Measurements from ENCODE around the gene RNF144B. TPM values are rescaled to one million over a fixed set of nuclear protein-coding genes. Genes with fewer than 3 reads are reported as not detected.

RNF144B gene
- total RNA-seq, 2 experiments from 2014 or later = 1.3 to 1.7 TPM

GRCh38 chr6:18469536-18469935 lies 82.4 kb downstream of the RNF144B start:
- DNase-seq = no peak
- no peaks in the 10 kb centered on the region for H3K9me3 Mint-ChIP-seq
- CTCF ChIA-PET = no interaction called here
- no peaks in the 10 kb centered on the region for H3K36me3 Mint-ChIP-seq (ENCODE audit: low read depth)
- no peaks in the 10 kb centered on the region for H3K27me3 Mint-ChIP-seq
- no peak overlapping the region for H3K27ac Mint-ChIP-seq
- H3K4me1 Mint-ChIP-seq = no peaks in the 10 kb centered on the region
- POLR2A ChIA-PET = no interaction called here
- H3K4me3 Mint-ChIP-seq = no peak overlapping the region

GRCh38 chr6:18471232-18471964 lies 84.2 kb downstream of the RNF144B start:
- Mint-ChIP-seq H3K27me3 (peaks cover 2% of the 10 kb centered on the region), H3K9me3 (no peaks in the 10 kb centered on the region), H3K36me3 (ENCODE audit: low read depth) (no peaks in the 10 kb centered on the region), H3K27ac (no peak overlapping the region), H3K4me1 (no peaks in the 10 kb centered on the region), H3K4me3 (no peak overlapping the region)
- no peak for DNase-seq
- ChIA-PET CTCF (interaction anchor here (0.8 kb wide), 1 partner anchor 9 kb away, joined by 3 read pairs; no protein-coding TSS in a partner anchor), POLR2A (no interaction called here)

- no peaks in the 10 kb centered on the region for H3K36me3 Mint-ChIP-seq (ENCODE audit: low read depth)
- peaks cover 4% of the 10 kb centered on the region for H3K27me3 Mint-ChIP-seq
- no peak overlapping the region for H3K4me3 Mint-ChIP-seq
- POLR2A ChIA-PET = no interaction called here
- no peaks in the 10 kb centered on the region for H3K9me3 Mint-ChIP-seq
- H3K4me1 Mint-ChIP-seq = peaks cover 3% of the 10 kb centered on the region
- H3K27ac Mint-ChIP-seq = no peak overlapping the region
- DNase-seq = no peak
- CTCF ChIA-PET = no interaction called here
Observed at GRCh38 chr6:18472941-18473340, 85.8 kb downstream of the RNF144B start.

- peaks cover 7% of the 10 kb centered on the region for H3K27me3 Mint-ChIP-seq
- CTCF ChIA-PET = interaction anchor here (0.6 kb wide), 1 partner anchor 159 kb away, joined by 4 read pairs; no protein-coding TSS in a partner anchor
- H3K9me3 Mint-ChIP-seq = no peaks in the 10 kb centered on the region
- no peaks in the 10 kb centered on the region for H3K36me3 Mint-ChIP-seq (ENCODE audit: low read depth)
- H3K4me3 Mint-ChIP-seq = no peak overlapping the region
- DNase-seq = no peak
- no peak overlapping the region for H3K27ac Mint-ChIP-seq
- POLR2A ChIA-PET = no interaction called here
- peaks cover 4% of the 10 kb centered on the region for H3K4me1 Mint-ChIP-seq
Observed at GRCh38 chr6:18473755-18474154, 86.6 kb downstream of the RNF144B start.

- POLR2A ChIA-PET = no interaction called here
- peaks cover 4% of the 10 kb centered on the region for H3K4me1 Mint-ChIP-seq
- CTCF ChIA-PET = interaction anchor here (0.6 kb wide), 1 partner anchor 92 kb away, joined by 3 read pairs; no protein-coding TSS in a partner anchor
- no peaks in the 10 kb centered on the region for H3K36me3 Mint-ChIP-seq (ENCODE audit: low read depth)
- H3K27me3 Mint-ChIP-seq = peaks cover 10% of the 10 kb centered on the region
- H3K9me3 Mint-ChIP-seq = no peaks in the 10 kb centered on the region
- no peak for DNase-seq
- no peak overlapping the region for H3K4me3 Mint-ChIP-seq
- no peak overlapping the region for H3K27ac Mint-ChIP-seq
Observed at GRCh38 chr6:18477301-18477941, 90.3 kb downstream of the RNF144B start.

- Mint-ChIP-seq H3K36me3 (ENCODE audit: low read depth) (no peaks in the 10 kb centered on the region), H3K4me1 (peaks cover 4% of the 10 kb centered on the region), H3K27me3 (peaks cover 15% of the 10 kb centered on the region), H3K27ac (no peak overlapping the region), H3K4me3 (no peak overlapping the region), H3K9me3 (no peaks in the 10 kb centered on the region)
- no peak for DNase-seq
- CTCF ChIA-PET = no interaction called here
- POLR2A ChIA-PET = no interaction called here
Observed at GRCh38 chr6:18478610-18479009, 91.5 kb downstream of the RNF144B start.

- DNase-seq = no peak
- H3K27me3 Mint-ChIP-seq = peaks cover 21% of the 10 kb centered on the region
- CTCF ChIA-PET = no interaction called here
- no peak overlapping the region for H3K4me3 Mint-ChIP-seq
- POLR2A ChIA-PET = no interaction called here
- no peak overlapping the region for H3K27ac Mint-ChIP-seq
- H3K9me3 Mint-ChIP-seq = no peaks in the 10 kb centered on the region
- no peaks in the 10 kb centered on the region for H3K36me3 Mint-ChIP-seq (ENCODE audit: low read depth)
- H3K4me1 Mint-ChIP-seq = peaks cover 17% of the 10 kb centered on the region
Observed at GRCh38 chr6:18481870-18482269, 94.7 kb downstream of the RNF144B start.

GRCh38 chr6:18485660-18486435 lies 98.7 kb downstream of the RNF144B start:
- no peak for DNase-seq
- CTCF ChIA-PET = interaction anchor here (0.6 kb wide), 1 partner anchor 532 kb away, joined by 3 read pairs; no protein-coding TSS in a partner anchor
- Mint-ChIP-seq H3K4me1 (peaks cover 13% of the 10 kb centered on the region), H3K27me3 (peaks cover 16% of the 10 kb centered on the region), H3K36me3 (ENCODE audit: low read depth) (no peaks in the 10 kb centered on the region), H3K27ac (no peak overlapping the region), H3K4me3 (no peak overlapping the region), H3K9me3 (no peaks in the 10 kb centered on the region)
- POLR2A ChIA-PET = no interaction called here

GRCh38 chr6:18488004-18488403 lies 100.9 kb downstream of the RNF144B start:
- H3K36me3 Mint-ChIP-seq (ENCODE audit: low read depth) = no peaks in the 10 kb centered on the region
- ChIA-PET POLR2A (no interaction called here), CTCF (interaction anchor here (0.7 kb wide), 1 partner anchor 164 kb away, joined by 3 read pairs; no protein-coding TSS in a partner anchor)
- no peaks in the 10 kb centered on the region for H3K9me3 Mint-ChIP-seq
- H3K27ac Mint-ChIP-seq = no peak overlapping the region
- DNase-seq = no peak
- peaks cover 13% of the 10 kb centered on the region for H3K4me1 Mint-ChIP-seq
- H3K4me3 Mint-ChIP-seq = no peak overlapping the region
- H3K27me3 Mint-ChIP-seq = peaks cover 13% of the 10 kb centered on the region

GRCh38 chr6:18488526-18489270 lies 101.5 kb downstream of the RNF144B start:
- DNase-seq = no peak
- Mint-ChIP-seq H3K9me3 (no peaks in the 10 kb centered on the region), H3K36me3 (ENCODE audit: low read depth) (no peaks in the 10 kb centered on the region), H3K27ac (no peak overlapping the region), H3K4me3 (no peak overlapping the region), H3K4me1 (peaks cover 13% of the 10 kb centered on the region), H3K27me3 (peaks cover 10% of the 10 kb centered on the region)
- CTCF ChIA-PET = no interaction called here
- POLR2A ChIA-PET = no interaction called here

GRCh38 chr6:18489335-18489734 lies 102.2 kb downstream of the RNF144B start:
- POLR2A ChIA-PET = no interaction called here
- H3K27ac Mint-ChIP-seq = no peak overlapping the region
- H3K4me3 Mint-ChIP-seq = no peak overlapping the region
- no peaks in the 10 kb centered on the region for H3K9me3 Mint-ChIP-seq
- H3K4me1 Mint-ChIP-seq = peaks cover 13% of the 10 kb centered on the region
- peaks cover 10% of the 10 kb centered on the region for H3K27me3 Mint-ChIP-seq
- no peaks in the 10 kb centered on the region for H3K36me3 Mint-ChIP-seq (ENCODE audit: low read depth)
- CTCF ChIA-PET = no interaction called here
- no peak for DNase-seq

GRCh38 chr6:18491308-18492045 lies 104.3 kb downstream of the RNF144B start:
- Mint-ChIP-seq H3K9me3 (no peaks in the 10 kb centered on the region), H3K4me1 (peaks cover under 1% of the 10 kb centered on the region), H3K27ac (no peak overlapping the region), H3K4me3 (no peak overlapping the region), H3K27me3 (peaks cover 6% of the 10 kb centered on the region), H3K36me3 (ENCODE audit: low read depth) (no peaks in the 10 kb centered on the region)
- CTCF ChIA-PET = no interaction called here
- no peak for DNase-seq
- POLR2A ChIA-PET = no interaction called here
